ENCODE measurements around the gene DPYD. TPM values are rescaled to one million over a fixed set of nuclear protein-coding genes. Genes with fewer than 3 reads are reported as not detected.
"Not testable (repeated sequence)": the region's sequence is repeated elsewhere in the genome, so short reads cannot be mapped to it uniquely, and the experiment has no call there.

DPYD gene
- total RNA-seq, 2 experiments from 2014 or later, result 62.9 to 63.5 TPM

DNA sequence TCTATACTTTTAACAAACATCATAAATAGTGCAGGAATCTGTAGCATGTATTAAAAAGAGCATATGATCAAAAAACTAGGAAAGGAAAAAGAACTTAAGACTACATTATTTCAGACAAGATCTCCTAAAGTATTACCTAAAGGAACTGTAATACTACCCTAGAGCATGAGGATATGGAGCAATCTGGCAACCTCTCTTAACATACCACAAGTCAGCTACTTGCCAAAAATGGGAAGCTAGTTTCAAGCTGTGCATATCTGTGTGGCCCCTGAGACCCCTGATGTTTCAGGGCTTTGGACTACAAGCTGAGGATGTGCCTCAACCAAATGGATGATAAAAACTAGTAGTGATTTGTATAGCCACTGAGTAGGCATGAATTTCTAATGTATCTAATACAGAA lies 673.6 kb downstream of the DPYD start:
- no peaks in the 10 kb centered on the region for H3K4me1 Mint-ChIP-seq
- no peaks in the 10 kb centered on the region for H3K27me3 Mint-ChIP-seq
- POLR2A ChIA-PET, result no interaction called here

DNA sequence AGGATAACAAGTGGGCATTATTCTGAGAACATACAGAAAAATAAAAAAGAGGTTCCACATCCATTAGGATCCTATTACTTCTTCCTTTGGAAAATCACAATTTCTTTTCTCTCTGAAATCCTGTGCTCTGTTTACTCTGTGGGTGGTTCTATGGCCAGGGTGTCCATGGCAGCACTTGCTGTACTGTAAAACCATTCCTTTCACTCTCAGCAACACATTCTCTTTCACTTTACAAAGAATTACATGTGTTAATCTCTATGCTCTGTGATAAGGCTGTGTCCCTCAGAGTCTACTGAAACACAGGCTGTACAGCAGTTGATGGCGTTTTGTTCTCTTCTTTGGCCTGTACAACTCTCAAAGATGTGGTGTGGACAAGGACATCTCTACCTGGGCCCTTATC lies 675.2 kb downstream of the DPYD start:
- POLR2A ChIA-PET, result no interaction called here
- Mint-ChIP-seq H3K27me3 (no peaks in the 10 kb centered on the region), H3K4me1 (no peaks in the 10 kb centered on the region), H3K4me3 (no peak overlapping the region), H3K9me3 (peaks cover 4% of the 10 kb centered on the region), H3K27ac (no peak overlapping the region), H3K36me3 (ENCODE audit: low read depth) (peaks cover 7% of the 10 kb centered on the region)
- CTCF ChIA-PET, result no interaction called here
- DNase-seq, result no peak

More for the DNA sequence above, 673.6 kb downstream of the DPYD start:
- Mint-ChIP-seq H3K4me3 (no peak overlapping the region), H3K27ac (no peak overlapping the region), H3K9me3 (peaks cover 4% of the 10 kb centered on the region), H3K36me3 (ENCODE audit: low read depth) (peaks cover 10% of the 10 kb centered on the region)
- DNase-seq, result no peak
- CTCF ChIA-PET, result no interaction called here

- H3K4me1 Mint-ChIP-seq, result no peaks in the 10 kb centered on the region
- CTCF ChIA-PET, result no interaction called here
- no peak overlapping the region for H3K27ac Mint-ChIP-seq
- H3K27me3 Mint-ChIP-seq, result no peaks in the 10 kb centered on the region
- H3K36me3 Mint-ChIP-seq (ENCODE audit: low read depth), result peaks cover 6% of the 10 kb centered on the region
- no peak for DNase-seq
- POLR2A ChIA-PET, result no interaction called here
- peaks cover 4% of the 10 kb centered on the region for H3K9me3 Mint-ChIP-seq
- no peak overlapping the region for H3K4me3 Mint-ChIP-seq
Measured at GRCh38 chr1:97245026-97245425, 675.8 kb downstream of the DPYD start.

DNA sequence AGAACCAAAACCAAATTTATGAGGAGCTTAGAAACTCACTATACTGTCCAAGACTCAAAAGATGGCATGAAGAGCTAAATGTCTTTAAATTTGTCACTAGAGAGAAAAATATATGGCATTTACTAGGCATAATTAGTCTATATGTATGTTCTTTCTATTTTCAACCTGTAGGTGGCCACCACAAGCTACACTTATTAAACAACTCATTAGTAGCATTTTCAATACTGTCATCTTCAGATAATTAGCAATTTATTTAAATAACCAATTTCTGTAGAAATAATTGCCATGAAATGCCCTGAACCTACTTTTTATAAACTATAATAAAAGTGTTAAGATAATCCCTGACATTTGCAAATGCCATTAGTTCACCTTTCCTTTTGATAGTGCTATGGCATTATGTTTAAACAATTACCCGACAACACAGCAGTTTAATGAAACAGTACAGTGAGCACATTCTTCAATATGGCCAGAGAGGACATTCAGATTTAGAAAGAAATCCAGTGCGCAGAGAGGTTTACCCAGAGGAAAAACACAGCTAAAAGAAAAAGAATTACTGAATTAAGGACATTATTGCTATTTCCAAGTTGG lies 676.8 kb downstream of the DPYD start:
- POLR2A ChIA-PET, result no interaction called here
- H3K9me3 Mint-ChIP-seq, result peaks cover 4% of the 10 kb centered on the region

DNA sequence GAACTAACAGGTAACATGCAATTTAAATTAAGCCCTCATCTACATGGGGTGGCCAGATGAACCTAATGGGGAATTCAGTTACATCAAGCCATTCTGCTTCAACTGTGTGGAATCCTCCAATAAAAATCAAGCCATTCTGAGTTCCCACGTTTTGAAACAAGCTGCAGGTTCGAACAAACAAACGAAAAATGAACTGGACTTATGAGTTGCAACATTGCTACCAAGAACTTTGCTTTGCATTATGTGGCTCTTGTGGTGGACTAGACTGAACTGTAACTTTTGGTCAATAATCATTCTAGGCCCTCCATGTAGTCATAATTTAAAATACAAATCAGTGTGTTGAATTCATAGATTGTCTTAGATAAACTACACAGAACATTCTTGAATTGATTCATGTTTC lies 682.0 kb downstream of the DPYD start:
- Mint-ChIP-seq H3K27me3 (no peaks in the 10 kb centered on the region), H3K36me3 (ENCODE audit: low read depth) (peaks cover 6% of the 10 kb centered on the region), H3K4me1 (no peaks in the 10 kb centered on the region), H3K4me3 (no peak overlapping the region), H3K27ac (no peak overlapping the region), H3K9me3 (no peaks in the 10 kb centered on the region)
- POLR2A ChIA-PET, result no interaction called here
- CTCF ChIA-PET, result no interaction called here
- DNase-seq, result no peak

More for the DNA sequence above, 676.8 kb downstream of the DPYD start:
- DNase-seq, result no peak
- Mint-ChIP-seq H3K4me3 (no peak overlapping the region), H3K4me1 (no peaks in the 10 kb centered on the region), H3K27ac (no peak overlapping the region), H3K27me3 (no peaks in the 10 kb centered on the region), H3K36me3 (ENCODE audit: low read depth) (peaks cover 2% of the 10 kb centered on the region)
- CTCF ChIA-PET, result interaction anchor here (0.9 kb wide), 1 partner anchor 225 kb away, joined by 3 read pairs; no protein-coding TSS in a partner anchor

DNA sequence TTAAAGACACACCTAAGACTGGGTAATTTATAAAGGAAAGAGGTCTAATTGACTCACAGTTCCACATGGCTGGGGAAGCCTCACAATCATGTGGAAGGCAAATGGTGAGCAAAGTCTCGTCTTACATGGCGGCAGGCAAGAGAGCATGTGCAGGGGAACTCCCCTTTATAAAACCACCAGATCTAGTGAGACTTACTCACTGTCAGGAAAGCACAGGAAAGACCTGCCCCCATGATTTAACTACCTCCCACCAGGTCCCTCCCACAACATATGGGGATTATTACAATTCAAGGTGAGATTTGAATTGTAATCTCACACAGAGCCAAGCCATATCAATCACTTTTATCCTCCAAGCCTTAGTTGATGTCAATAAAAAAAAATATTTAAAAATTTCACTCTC lies 689.5 kb downstream of the DPYD start:
- DNase-seq, H3K27me3 Mint-ChIP-seq, POLR2A ChIA-PET, H3K4me3 Mint-ChIP-seq, CTCF ChIA-PET, H3K4me1 Mint-ChIP-seq, H3K27ac Mint-ChIP-seq, H3K9me3 Mint-ChIP-seq: not testable (repeated sequence)
- peaks cover 23% of the 10 kb centered on the region for H3K36me3 Mint-ChIP-seq (ENCODE audit: low read depth)

DNA sequence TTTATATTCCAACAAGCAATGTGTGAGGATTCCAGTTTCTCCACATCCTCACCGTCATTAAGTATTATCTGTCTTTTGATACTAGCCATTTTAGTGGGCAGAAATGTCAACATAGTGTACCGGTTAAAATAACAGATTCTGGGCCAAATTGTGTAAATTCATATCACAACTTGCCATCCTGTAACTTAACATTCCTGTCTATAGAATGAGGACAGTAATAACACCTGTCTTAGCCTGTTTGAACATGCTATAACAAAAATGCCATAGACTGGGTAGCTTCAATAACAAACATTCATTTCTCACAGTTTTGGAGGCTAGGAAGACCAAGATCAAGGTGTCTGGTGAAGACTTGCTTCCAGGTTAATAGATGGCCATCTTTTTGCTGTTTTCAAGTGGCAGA lies 708.2 kb downstream of the DPYD start:
- POLR2A ChIA-PET, result no interaction called here
- no peaks in the 10 kb centered on the region for H3K4me1 Mint-ChIP-seq

GRCh38 chr1:97210307-97210706 lies 710.5 kb downstream of the DPYD start:
- Mint-ChIP-seq H3K27ac (no peak overlapping the region), H3K9me3 (no peaks in the 10 kb centered on the region), H3K4me1 (no peaks in the 10 kb centered on the region), H3K4me3 (no peak overlapping the region), H3K36me3 (ENCODE audit: low read depth) (no peaks in the 10 kb centered on the region), H3K27me3 (no peaks in the 10 kb centered on the region)
- POLR2A ChIA-PET, result no interaction called here
- DNase-seq, result no peak
- CTCF ChIA-PET, result no interaction called here

More for the DNA sequence above, 708.2 kb downstream of the DPYD start:
- Mint-ChIP-seq H3K36me3 (ENCODE audit: low read depth) (no peaks in the 10 kb centered on the region), H3K4me3 (no peak overlapping the region), H3K27ac (no peak overlapping the region), H3K27me3 (no peaks in the 10 kb centered on the region), H3K9me3 (no peaks in the 10 kb centered on the region)
- CTCF ChIA-PET, result no interaction called here
- no peak for DNase-seq

GRCh38 chr1:97209381-97209957 lies 711.4 kb downstream of the DPYD start:
- H3K36me3 Mint-ChIP-seq (ENCODE audit: low read depth), result no peaks in the 10 kb centered on the region

GRCh38 chr1:97207868-97208267 lies 713.0 kb downstream of the DPYD start:
- H3K4me3 Mint-ChIP-seq, result no peak overlapping the region
- ChIA-PET CTCF (no interaction called here), POLR2A (no interaction called here)
- DNase-seq, result no peak
- H3K36me3 Mint-ChIP-seq (ENCODE audit: low read depth), result no peaks in the 10 kb centered on the region
- no peaks in the 10 kb centered on the region for H3K4me1 Mint-ChIP-seq
- no peaks in the 10 kb centered on the region for H3K27me3 Mint-ChIP-seq
- no peaks in the 10 kb centered on the region for H3K9me3 Mint-ChIP-seq
- H3K27ac Mint-ChIP-seq, result no peak overlapping the region

More at GRCh38 chr1:97209381-97209957, 711.4 kb downstream of the DPYD start:
- Mint-ChIP-seq H3K27me3 (no peaks in the 10 kb centered on the region), H3K27ac (no peak overlapping the region), H3K4me3 (no peak overlapping the region), H3K4me1 (no peaks in the 10 kb centered on the region), H3K9me3 (no peaks in the 10 kb centered on the region)
- DNase-seq, result no peak
- CTCF ChIA-PET, result no interaction called here
- POLR2A ChIA-PET, result no interaction called here

- Mint-ChIP-seq H3K4me3 (no peak overlapping the region), H3K27me3 (no peaks in the 10 kb centered on the region), H3K27ac (no peak overlapping the region), H3K4me1 (no peaks in the 10 kb centered on the region), H3K36me3 (ENCODE audit: low read depth) (no peaks in the 10 kb centered on the region), H3K9me3 (no peaks in the 10 kb centered on the region)
- ChIA-PET CTCF (no interaction called here), POLR2A (no interaction called here)
- DNase-seq, result no peak
Measured at GRCh38 chr1:97204468-97204867, 716.4 kb downstream of the DPYD start.

- Mint-ChIP-seq H3K27me3 (no peaks in the 10 kb centered on the region), H3K36me3 (ENCODE audit: low read depth) (no peaks in the 10 kb centered on the region), H3K9me3 (no peaks in the 10 kb centered on the region), H3K4me1 (no peaks in the 10 kb centered on the region), H3K4me3 (no peak overlapping the region), H3K27ac (no peak overlapping the region)
- CTCF ChIA-PET, result no interaction called here
- POLR2A ChIA-PET, result no interaction called here
- no peak for DNase-seq
Measured at GRCh38 chr1:97202481-97203380, 718.1 kb downstream of the DPYD start.

GRCh38 chr1:97201641-97202040 lies 719.2 kb downstream of the DPYD start:
- no peaks in the 10 kb centered on the region for H3K9me3 Mint-ChIP-seq
- no peak for DNase-seq
- H3K4me1 Mint-ChIP-seq, result no peaks in the 10 kb centered on the region
- ChIA-PET POLR2A (no interaction called here), CTCF (no interaction called here)
- no peak overlapping the region for H3K4me3 Mint-ChIP-seq
- no peaks in the 10 kb centered on the region for H3K27me3 Mint-ChIP-seq
- H3K27ac Mint-ChIP-seq, result no peak overlapping the region
- H3K36me3 Mint-ChIP-seq (ENCODE audit: low read depth), result no peaks in the 10 kb centered on the region

Data from activated CD4-positive, alpha-beta T cell treated with anti-CD3 and anti-CD28 coated beads, Interleukin-2, amount 10 ng/mL, durations not matched to agents 7 days and 5 days (primary cell).